Measurements from ENCODE around the gene C4orf54.

The C4orf54 gene

DNA sequence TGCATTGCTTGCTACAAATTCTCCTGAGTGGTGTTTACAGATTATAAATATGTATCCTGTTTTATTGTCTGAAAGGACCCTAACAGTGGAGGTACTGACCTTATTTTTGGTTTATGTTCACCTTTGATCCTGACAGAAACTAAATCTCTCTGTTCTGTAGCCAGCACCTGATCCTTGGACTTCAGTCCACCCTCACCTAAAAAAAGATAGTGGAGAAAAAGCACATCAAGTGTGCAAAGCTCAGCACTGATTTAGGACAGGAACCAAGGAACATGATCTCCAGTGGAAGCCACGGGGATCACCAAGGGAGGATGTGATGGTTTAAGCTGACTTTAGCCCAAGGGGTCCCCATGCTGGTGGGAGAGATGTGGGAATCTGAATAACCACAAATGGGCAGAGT lies 22.3 kb upstream of the C4orf54 start:
- H3K23ac ChIP-seq (ENCODE audit: low read length), result no peak overlapping the region
- no peak overlapping the region for H3K4me3 ChIP-seq (ENCODE audit: low read depth, low read length)
- H3K14ac ChIP-seq (ENCODE audit: low read length), result no peak overlapping the region
- DNase-seq, result no peak
- H3K36me3 ChIP-seq (ENCODE audit: control insufficient read depth in 1 of 2, insufficient read depth in 2 of 2, low read length in 2 of 2), result no peaks in the 10 kb centered on the region
- no peaks in the 10 kb centered on the region for H3K27me3 ChIP-seq (ENCODE audit: insufficient read depth, low read length)
- no peaks in the 10 kb centered on the region for H3K4me1 ChIP-seq (ENCODE audit: control insufficient read depth in 1 of 2, insufficient read depth in 2 of 2, low read length in 2 of 2)
- H2BK5ac ChIP-seq (ENCODE audit: low read depth, low read length, poor library complexity), result no peak overlapping the region
- H3K27ac ChIP-seq (ENCODE audit: low read depth, low read length), result no peak overlapping the region
- no peak overlapping the region for H4K12ac ChIP-seq (ENCODE audit: low read depth, low read length)
- H3K9me3 ChIP-seq (ENCODE audit: insufficient read depth, low read depth, low read length), result no peaks in the 10 kb centered on the region
- no peak overlapping the region for H3K9ac ChIP-seq (ENCODE audit: low read length)
- no peak overlapping the region for H3K4ac ChIP-seq (ENCODE audit: low read depth, low read length)
- no CpG with 5 or more reads among the region's 1 CpG for WGBS (ENCODE audit: extremely low coverage, insufficient coverage, insufficient read length)
- H4K8ac ChIP-seq (ENCODE audit: low read depth, low read length), result no peak overlapping the region
- no peak overlapping the region for H3K18ac ChIP-seq (ENCODE audit: low read length)
- H2AFZ ChIP-seq (ENCODE audit: insufficient read depth, low read length, poor library complexity), result no peak overlapping the region
- no peaks in the 10 kb centered on the region for H3K79me1 ChIP-seq (ENCODE audit: low read length)
- H3K4me2 ChIP-seq (ENCODE audit: low read length), result no peak overlapping the region
- H2BK120ac ChIP-seq (ENCODE audit: insufficient read depth, low read length, poor library complexity), result no peak overlapping the region
- no peak overlapping the region for H2BK12ac ChIP-seq (ENCODE audit: low read length)
- H2AK5ac ChIP-seq (ENCODE audit: low read length), result no peak overlapping the region
- no peak overlapping the region for H4K91ac ChIP-seq (ENCODE audit: low read depth, low read length)
- H3K79me2 ChIP-seq (ENCODE audit: control insufficient read depth, insufficient read depth, low read length, poor library complexity), result no peaks in the 10 kb centered on the region

GRCh38 chr4:99679204-99679603 lies 21.6 kb upstream of the C4orf54 start:
- H2BK5ac ChIP-seq (ENCODE audit: low read depth, low read length, poor library complexity), result no peak overlapping the region
- no peak overlapping the region for H3K23ac ChIP-seq (ENCODE audit: low read length)
- no peaks in the 10 kb centered on the region for H3K27me3 ChIP-seq (ENCODE audit: insufficient read depth, low read length)
- no peak overlapping the region for H3K4me3 ChIP-seq (ENCODE audit: low read depth, low read length)
- no peak for DNase-seq
- H3K9me3 ChIP-seq (ENCODE audit: insufficient read depth, low read depth, low read length), result no peaks in the 10 kb centered on the region
- no peak overlapping the region for H4K12ac ChIP-seq (ENCODE audit: low read depth, low read length)
- WGBS (ENCODE audit: extremely low coverage, insufficient coverage, insufficient read length), result no CpG with 5 or more reads among the region's 4 CpGs
- H3K36me3 ChIP-seq (ENCODE audit: control insufficient read depth in 1 of 2, insufficient read depth in 2 of 2, low read length in 2 of 2), result no peaks in the 10 kb centered on the region
- no peak overlapping the region for H3K4me2 ChIP-seq (ENCODE audit: low read length)
- no peaks in the 10 kb centered on the region for H3K79me1 ChIP-seq (ENCODE audit: low read length)
- no peak overlapping the region for H3K14ac ChIP-seq (ENCODE audit: low read length)
- no peak overlapping the region for H2AFZ ChIP-seq (ENCODE audit: insufficient read depth, low read length, poor library complexity)
- H2BK12ac ChIP-seq (ENCODE audit: low read length), result no peak overlapping the region
- no peak overlapping the region for H2AK5ac ChIP-seq (ENCODE audit: low read length)
- no peak overlapping the region for H4K91ac ChIP-seq (ENCODE audit: low read depth, low read length)
- H4K8ac ChIP-seq (ENCODE audit: low read depth, low read length), result no peak overlapping the region
- no peak overlapping the region for H3K9ac ChIP-seq (ENCODE audit: low read length)
- H3K4me1 ChIP-seq (ENCODE audit: control insufficient read depth in 1 of 2, insufficient read depth in 2 of 2, low read length in 2 of 2), result no peaks in the 10 kb centered on the region
- no peak overlapping the region for H3K18ac ChIP-seq (ENCODE audit: low read length)
- no peaks in the 10 kb centered on the region for H3K79me2 ChIP-seq (ENCODE audit: control insufficient read depth, insufficient read depth, low read length, poor library complexity)
- no peak overlapping the region for H3K4ac ChIP-seq (ENCODE audit: low read depth, low read length)
- H3K27ac ChIP-seq (ENCODE audit: low read depth, low read length), result no peak overlapping the region
- H2BK120ac ChIP-seq (ENCODE audit: insufficient read depth, low read length, poor library complexity), result no peak overlapping the region

GRCh38 chr4:99677161-99677560 lies 19.5 kb upstream of the C4orf54 start:
- Histone ChIP-seq H3K79me1 (ENCODE audit: low read length) (no peaks in the 10 kb centered on the region), H3K36me3 (ENCODE audit: control insufficient read depth in 1 of 2, insufficient read depth in 2 of 2, low read length in 2 of 2) (no peaks in the 10 kb centered on the region), H3K4me1 (ENCODE audit: control insufficient read depth in 1 of 2, insufficient read depth in 2 of 2, low read length in 2 of 2) (no peaks in the 10 kb centered on the region), H3K79me2 (ENCODE audit: control insufficient read depth, insufficient read depth, low read length, poor library complexity) (no peaks in the 10 kb centered on the region), H4K12ac (ENCODE audit: low read depth, low read length) (no peak overlapping the region), H3K14ac (ENCODE audit: low read length) (no peak overlapping the region), H3K4me2 (ENCODE audit: low read length) (no peak overlapping the region), H3K4ac (ENCODE audit: low read depth, low read length) (no peak overlapping the region), H2AFZ (ENCODE audit: insufficient read depth, low read length, poor library complexity) (no peak overlapping the region), H2BK5ac (ENCODE audit: low read depth, low read length, poor library complexity) (no peak overlapping the region), H3K27me3 (ENCODE audit: insufficient read depth, low read length) (no peaks in the 10 kb centered on the region), H3K4me3 (ENCODE audit: low read depth, low read length) (no peak overlapping the region), H2BK120ac (ENCODE audit: insufficient read depth, low read length, poor library complexity) (no peak overlapping the region), H3K27ac (ENCODE audit: low read depth, low read length) (no peak overlapping the region), H4K8ac (ENCODE audit: low read depth, low read length) (no peak overlapping the region), H2BK12ac (ENCODE audit: low read length) (no peak overlapping the region), H3K18ac (ENCODE audit: low read length) (no peak overlapping the region), H3K9me3 (ENCODE audit: insufficient read depth, low read depth, low read length) (no peaks in the 10 kb centered on the region), H3K23ac (ENCODE audit: low read length) (no peak overlapping the region), H4K91ac (ENCODE audit: low read depth, low read length) (no peak overlapping the region), H3K9ac (ENCODE audit: low read length) (no peak overlapping the region), H2AK5ac (ENCODE audit: low read length) (no peak overlapping the region)
- no CpG with 5 or more reads among the region's 1 CpG for WGBS (ENCODE audit: extremely low coverage, insufficient coverage, insufficient read length)
- no peak for DNase-seq

DNA sequence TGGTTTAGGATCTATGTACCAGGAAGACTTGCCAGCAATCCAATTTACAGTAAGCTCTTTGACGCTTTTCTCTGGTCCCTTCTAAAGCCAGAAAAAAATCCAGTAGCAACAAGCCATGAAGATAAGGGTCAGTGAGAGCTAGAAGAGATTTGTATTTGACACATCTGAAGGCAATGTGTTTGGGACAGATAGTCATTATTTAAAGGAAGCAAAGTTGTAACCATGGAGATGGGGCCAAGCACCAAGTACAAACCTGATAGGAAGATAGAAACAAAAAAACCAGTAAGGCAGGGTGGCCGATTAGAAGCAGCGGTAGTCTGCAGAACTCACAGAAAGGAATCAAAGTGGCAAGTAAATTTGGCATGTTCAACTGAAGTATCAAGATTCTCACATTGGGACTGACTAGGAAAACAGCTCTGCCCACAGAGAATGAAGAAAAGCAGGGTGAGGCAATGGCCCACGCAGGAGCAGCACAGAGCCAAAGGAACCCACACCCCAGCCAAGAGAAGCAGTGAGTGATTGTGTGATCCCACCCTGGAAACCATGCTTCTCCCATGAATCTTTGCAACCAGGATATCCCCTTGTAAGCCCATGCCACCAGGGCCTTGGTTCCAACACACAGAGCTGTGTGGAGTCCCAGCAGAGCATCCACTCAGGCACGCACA lies 12.9 kb upstream of the C4orf54 start:
- Histone ChIP-seq H2AK5ac (ENCODE audit: low read length) (no peak overlapping the region), H2BK120ac (ENCODE audit: insufficient read depth, low read length, poor library complexity) (no peak overlapping the region), H2BK5ac (ENCODE audit: low read depth, low read length, poor library complexity) (no peak overlapping the region), H2AFZ (ENCODE audit: insufficient read depth, low read length, poor library complexity) (no peak overlapping the region), H3K4me2 (ENCODE audit: low read length) (no peak overlapping the region), H3K27me3 (ENCODE audit: insufficient read depth, low read length) (no peaks in the 10 kb centered on the region), H4K12ac (ENCODE audit: low read depth, low read length) (no peak overlapping the region), H3K79me1 (ENCODE audit: low read length) (no peaks in the 10 kb centered on the region), H3K27ac (ENCODE audit: low read depth, low read length) (no peak overlapping the region), H3K23ac (ENCODE audit: low read length) (no peak overlapping the region), H3K79me2 (ENCODE audit: control insufficient read depth, insufficient read depth, low read length, poor library complexity) (no peaks in the 10 kb centered on the region), H3K9ac (ENCODE audit: low read length) (no peak overlapping the region), H3K4me3 (ENCODE audit: low read depth, low read length) (no peak overlapping the region), H3K18ac (ENCODE audit: low read length) (no peak overlapping the region), H3K4ac (ENCODE audit: low read depth, low read length) (no peak overlapping the region), H3K14ac (ENCODE audit: low read length) (no peak overlapping the region), H3K36me3 (ENCODE audit: control insufficient read depth in 1 of 2, insufficient read depth in 2 of 2, low read length in 2 of 2) (no peaks in the 10 kb centered on the region), H4K91ac (ENCODE audit: low read depth, low read length) (no peak overlapping the region), H3K9me3 (ENCODE audit: insufficient read depth, low read depth, low read length) (no peaks in the 10 kb centered on the region), H3K4me1 (ENCODE audit: control insufficient read depth in 1 of 2, insufficient read depth in 2 of 2, low read length in 2 of 2) (no peaks in the 10 kb centered on the region), H2BK12ac (ENCODE audit: low read length) (no peak overlapping the region), H4K8ac (ENCODE audit: low read depth, low read length) (no peak overlapping the region)
- DNase-seq, result peak in 1 of 2 donors; percentile 21
- WGBS (ENCODE audit: extremely low coverage, insufficient coverage, insufficient read length), result no CpG with 5 or more reads among the region's 5 CpGs
